OCI-LY1 (cell line): Measurements from ENCODE around the gene SLC47A2.

ENCODE experiments used
- EZH2 ChIP-seq: fragments of 200-600 bp; sonication (generic), shearing (Covaris generic); IDR thresholded peaks from 2 replicates; pipeline ENCODE4 v1.8.0; 2017; ENCODE audit warnings: borderline replicate concordance, mixed run types, mild to moderate bottlenecking, antibody characterized with exemption, low read length, moderate library complexity, mixed read lengths
- TF ChIP-seq, protein P1 (sequence below): fragments of 200-600 bp; sonication (generic), shearing (Covaris generic); IDR thresholded peaks from 2 replicates; pipeline ENCODE4 v1.5.1; 2017; ENCODE audit warnings: mild to moderate bottlenecking, antibody characterized with exemption, low read length, moderate library complexity, mixed read lengths

DNA sequence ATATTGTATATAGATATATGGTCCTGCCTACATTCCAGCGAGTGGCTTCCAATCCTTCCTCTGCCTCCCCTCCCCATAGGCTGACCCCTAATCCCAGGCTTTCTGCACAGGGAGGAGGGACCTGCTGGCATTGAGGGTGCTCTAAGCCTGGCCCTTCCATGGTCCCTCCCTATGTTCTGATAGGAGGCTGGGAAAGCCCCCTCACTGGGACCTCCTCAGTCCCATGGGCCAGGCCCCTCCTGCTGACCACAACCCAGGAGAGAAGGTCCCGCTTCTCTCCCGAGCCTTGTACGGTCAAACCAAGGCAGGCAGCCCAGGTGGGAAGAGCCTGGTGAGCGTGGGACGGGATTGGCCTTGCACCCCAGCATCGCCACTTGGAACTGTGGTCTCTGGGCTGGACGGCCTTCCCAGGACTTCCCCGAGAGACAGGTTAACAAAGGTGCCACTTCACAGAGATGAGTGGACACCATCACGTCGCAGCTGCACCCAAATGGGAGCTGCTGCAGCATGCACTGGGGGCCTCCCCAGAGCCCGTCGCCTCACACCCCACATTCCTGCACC, 30.9 kb upstream of the SLC47A2 start:
- TF ChIP-seq, protein P1, sequence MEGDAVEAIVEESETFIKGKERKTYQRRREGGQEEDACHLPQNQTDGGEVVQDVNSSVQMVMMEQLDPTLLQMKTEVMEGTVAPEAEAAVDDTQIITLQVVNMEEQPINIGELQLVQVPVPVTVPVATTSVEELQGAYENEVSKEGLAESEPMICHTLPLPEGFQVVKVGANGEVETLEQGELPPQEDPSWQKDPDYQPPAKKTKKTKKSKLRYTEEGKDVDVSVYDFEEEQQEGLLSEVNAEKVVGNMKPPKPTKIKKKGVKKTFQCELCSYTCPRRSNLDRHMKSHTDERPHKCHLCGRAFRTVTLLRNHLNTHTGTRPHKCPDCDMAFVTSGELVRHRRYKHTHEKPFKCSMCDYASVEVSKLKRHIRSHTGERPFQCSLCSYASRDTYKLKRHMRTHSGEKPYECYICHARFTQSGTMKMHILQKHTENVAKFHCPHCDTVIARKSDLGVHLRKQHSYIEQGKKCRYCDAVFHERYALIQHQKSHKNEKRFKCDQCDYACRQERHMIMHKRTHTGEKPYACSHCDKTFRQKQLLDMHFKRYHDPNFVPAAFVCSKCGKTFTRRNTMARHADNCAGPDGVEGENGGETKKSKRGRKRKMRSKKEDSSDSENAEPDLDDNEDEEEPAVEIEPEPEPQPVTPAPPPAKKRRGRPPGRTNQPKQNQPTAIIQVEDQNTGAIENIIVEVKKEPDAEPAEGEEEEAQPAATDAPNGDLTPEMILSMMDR: no peak
- TF ChIP-seq EZH2: no peak
